IMR-90 (cell line): Measurements from ENCODE around the gene NDST1. TPM values are rescaled to one million over a fixed set of nuclear protein-coding genes. Genes with fewer than 3 reads are reported as not detected.

Experiments
- ATAC-seq: fragments of 200-7000 bp; cut with Tn5 transposase; 2 replicates; pipeline ENCODE4 v1.9.1; 2020; ENCODE audit warnings: low read depth, mild to moderate bottlenecking, moderate library complexity
- BruUV-seq: library from RNA; stranded (reverse); fragments of 400-500 nt; replicated peaks from 2 replicates; lab custom pipeline; 2021; lab: Mats Ljungman, UMichigan
- CTCF ChIA-PET: fragments of 300-600 bp; formaldehyde crosslinking; extraction: SDS; loops from one replicate; lab custom pipeline; 2021; ENCODE audit warnings: antibody characterized with exemption; lab: Yijun Ruan, JAX
- POLR2A ChIA-PET: fragments of 300-600 bp; sonication (Branson Sonifier 250); formaldehyde crosslinking; loops from one replicate; lab custom pipeline; 2022; ENCODE audit warnings: antibody characterized with exemption; ENCODE audit not compliant: unreplicated experiment; lab: Charles Lee
- DNase-seq: peaks from one replicate; pipeline ENCODE4 v3.0.0; 2013
- H2AFZ ChIP-seq: replicated peaks from 2 replicates; pipeline ENCODE3; 2013; ENCODE audit warnings: low read length, mild to moderate bottlenecking; ENCODE audit not compliant: poor library complexity
- H2AK5ac ChIP-seq: 2 replicates; pipeline ENCODE4 v1.6.1; 2013; ENCODE audit warnings: low read depth, low read length, inconsistent platforms
- H2AK9ac ChIP-seq: replicated peaks from 2 replicates; pipeline ENCODE3; 2013; ENCODE audit warnings: mild to moderate bottlenecking, low read depth, low read length, moderate library complexity; ENCODE audit not compliant: poor library complexity
- H2BK120ac ChIP-seq: 2 replicates; pipeline ENCODE4 v1.6.1; 2013; ENCODE audit warnings: low read depth, low read length, inconsistent platforms
- H2BK15ac ChIP-seq: 3 replicates; pipeline ENCODE4 v1.6.1; 2013; ENCODE audit warnings: low read depth, low read length, inconsistent platforms
- H2BK20ac ChIP-seq: 2 replicates; pipeline ENCODE4 v1.6.1; 2013; ENCODE audit warnings: low read depth, mild to moderate bottlenecking, inconsistent platforms, low read length, moderate library complexity
- H2BK5ac ChIP-seq: 2 replicates; pipeline ENCODE4 v1.6.1; 2013; ENCODE audit warnings: mild to moderate bottlenecking, low read depth, low read length, inconsistent platforms; ENCODE audit not compliant: poor library complexity, severe bottlenecking
- H3K14ac ChIP-seq: replicated peaks from 2 replicates; pipeline ENCODE4 v1.6.1; 2013; ENCODE audit warnings: low read depth, low read length, inconsistent platforms
- H3K18ac ChIP-seq: 2 replicates; pipeline ENCODE4 v1.6.1; 2013; ENCODE audit warnings: low read depth, low read length, control low read depth
- H3K23ac ChIP-seq: 2 replicates; pipeline ENCODE4 v1.6.1; 2013; ENCODE audit warnings: low read depth, low read length, inconsistent platforms
- H3K27ac ChIP-seq: 2 replicates; pipeline ENCODE4 v1.5.1; 2013; ENCODE audit warnings: mild to moderate bottlenecking, control low read depth, low read length; ENCODE audit not compliant: insufficient read depth
- H3K27me3 ChIP-seq: 2 replicates; pipeline ENCODE4 v1.6.1; 2013; ENCODE audit warnings: low read length; ENCODE audit not compliant: control insufficient read depth, insufficient read depth
- H3K36me3 ChIP-seq: 2 replicates; pipeline ENCODE4 v1.6.1; 2013; ENCODE audit warnings: low read length, mixed read lengths; ENCODE audit not compliant: control insufficient read depth, insufficient read depth
- H3K4ac ChIP-seq: 2 replicates; pipeline ENCODE4 v1.6.1; 2013; ENCODE audit warnings: low read depth, low read length, inconsistent platforms
- H3K4me1 ChIP-seq: 2 replicates; pipeline ENCODE4 v1.6.1; 2013; ENCODE audit warnings: low read length, mixed read lengths; ENCODE audit not compliant: control insufficient read depth, insufficient read depth
- H3K4me2 ChIP-seq: 2 replicates; pipeline ENCODE4 v1.6.1; 2013; ENCODE audit warnings: low read depth, mild to moderate bottlenecking, control low read depth, low read length, moderate library complexity
- H3K4me3 ChIP-seq: 2 replicates; pipeline ENCODE4 v1.5.1; 2013; ENCODE audit warnings: low read depth, mild to moderate bottlenecking, control low read depth, low read length, moderate library complexity; ENCODE audit not compliant: insufficient read depth
- H3K56ac ChIP-seq: 2 replicates; pipeline ENCODE4 v1.6.1; 2013; ENCODE audit warnings: low read length, inconsistent platforms; ENCODE audit not compliant: insufficient read depth; ENCODE audit errors: extremely low read depth
- H3K79me1 ChIP-seq, 2 experiments: 2 replicates each; pipeline ENCODE4 v1.6.1; 2013; ENCODE audit warnings: low read length in 2 of 2, inconsistent platforms in 1 of 2, low read depth in 1 of 2
- H3K9ac ChIP-seq: 2 replicates; pipeline ENCODE4 v1.6.1; 2013; ENCODE audit warnings: low read depth, low read length, control low read depth
- H3K9me1 ChIP-seq: 2 replicates; pipeline ENCODE4 v1.6.1; 2013; ENCODE audit warnings: low read length, inconsistent platforms; ENCODE audit not compliant: insufficient read depth
- H3K9me3 ChIP-seq: 2 replicates; pipeline ENCODE4 v1.6.1; 2013; ENCODE audit warnings: low read length; ENCODE audit not compliant: control insufficient read depth, insufficient read depth
- H4K20me1 ChIP-seq: 2 replicates; pipeline ENCODE4 v1.6.1; 2013; ENCODE audit warnings: low read length, inconsistent platforms; ENCODE audit not compliant: insufficient read depth
- H4K5ac ChIP-seq: 2 replicates; pipeline ENCODE4 v1.6.1; 2013; ENCODE audit warnings: mild to moderate bottlenecking, low read depth, low read length, control low read depth
- H4K8ac ChIP-seq, 2 experiments: 2 replicates each; pipeline ENCODE4 v1.6.1; 2013; ENCODE audit warnings: low read depth in 2 of 2, low read length in 2 of 2, control low read depth in 1 of 2, inconsistent platforms in 1 of 2
- H4K91ac ChIP-seq: 2 replicates; pipeline ENCODE4 v1.6.1; 2013; ENCODE audit warnings: low read depth, low read length, inconsistent platforms; ENCODE audit not compliant: insufficient read depth
- CHD1 ChIP-seq: IDR thresholded peaks from 2 replicates; pipeline ENCODE4 v1.6.1; 2012; ENCODE audit warnings: low read depth, low read length, improper control_type of control experiment
- CTCF ChIP-seq: conservative IDR thresholded peaks from 2 replicates; pipeline ENCODE4 v1.5.1; 2012; ENCODE audit warnings: mild to moderate bottlenecking, low read depth, low read length, improper control_type of control experiment
- ELK1 ChIP-seq: fragments of 150-350 bp; IDR thresholded peaks from 2 replicates; pipeline ENCODE4 v1.6.1; 2016; ENCODE audit warnings: low read depth, mild to moderate bottlenecking, low read length, moderate library complexity, borderline replicate concordance
- POLR2A ChIP-seq: IDR thresholded peaks from 2 replicates; pipeline ENCODE4 v1.6.1; 2012; ENCODE audit warnings: mild to moderate bottlenecking, low read depth, low read length
- RAD21 ChIP-seq: IDR thresholded peaks from 2 replicates; pipeline ENCODE4 v1.6.1; 2012; ENCODE audit warnings: low read length, improper control_type of control experiment
- WGBS, 2 experiments: methylation state at CpG; one replicate each; pipeline versions ENCODE4 v1.1.5 to v1.1.7; 2013; ENCODE audit warnings: missing lambda C conversion rate in 2 of 2; ENCODE audit not compliant: insufficient read length in 1 of 2; ENCODE audit errors: extremely low coverage in 2 of 2; 5-methylcytosine and 5-hydroxymethylcytosine counted together
- dilution Hi-C: fragments of 300-500 bp; cut with HindIII; formaldehyde crosslinking; loops from one replicate; pipeline ENCODE4 v1.14.3; 2018; ENCODE audit warnings: low sequenced_read_pairs; ENCODE audit not compliant: unreplicated experiment
- in situ Hi-C: fragments of 300-500 bp; cut with MboI; formaldehyde crosslinking; loops from 3 replicates; pipeline ENCODE4 v1.14.3; 2019; ENCODE audit warnings: low sequenced_read_pairs, inconsistent platforms, mixed read lengths
- intact Hi-C: fragments of 100-400 bp; cut with micrococcal nuclease; formaldehyde crosslinking; loops from 2 replicates; pipeline ENCODE4 v1.10.0; 2022
- polyA plus RNA-seq, 3 experiments: library from polyadenylated mRNA; depleted of rRNA; stranded (reverse); fragments of >200 nt; gene quantifications; 2 replicates each; pipeline ENCODE4 v1.2.3, GENCODE V29; 2012; ENCODE audit warnings: low replicate concordance in 1 of 3
- total RNA-seq: library from RNA; depleted of rRNA; stranded (reverse); fragments of >200 nt; gene quantifications from 2 replicates; pipeline ENCODE4 v1.2.3, GENCODE V29; 2012

Gene NDST1
- total and polyA plus RNA-seq, 2 of the 4 experiments (the other 2 are of a cell fraction), result 30.5 to 80.4 TPM

- H2AK9ac ChIP-seq, result no peak overlapping the region
- H3K18ac ChIP-seq, result no peak overlapping the region
- peaks cover 47% of the 10 kb centered on the region for H4K20me1 ChIP-seq
- H3K4ac ChIP-seq, result no peak overlapping the region
- peaks cover 50 to 89% of the 10 kb centered on the region in 2 experiments for H3K79me1 ChIP-seq
- intact Hi-C loops (no loop called here), dilution Hi-C loops (no loop called here), in situ Hi-C loops (no loop called here)
- H3K9me1 ChIP-seq, result peaks cover 23% of the 10 kb centered on the region
- ATAC-seq (no peak), DNase-seq (no peak)
- no peak overlapping the region for H4K8ac ChIP-seq
- peaks cover 9% of the 10 kb centered on the region for H3K4me1 ChIP-seq
- H4K5ac ChIP-seq, result no peak overlapping the region
- H3K36me3 ChIP-seq, result peaks cover 59% of the 10 kb centered on the region
- no peaks in the 10 kb centered on the region for H3K27me3 ChIP-seq
- H3K56ac ChIP-seq, result no peak overlapping the region
- no peak overlapping the region for H2BK15ac ChIP-seq
- no peak overlapping the region for H2BK120ac ChIP-seq
- H3K4me3 ChIP-seq, result no peak overlapping the region
- TF ChIP-seq CTCF (no peak), POLR2A (no peak), CHD1 (no peak), ELK1 (no peak), RAD21 (no peak)
- no peak overlapping the region for H3K4me2 ChIP-seq
- ChIA-PET CTCF (no interaction called here), POLR2A (no interaction called here)
- H3K9ac ChIP-seq, result no peak overlapping the region
- no peak overlapping the region for H2BK5ac ChIP-seq
- H3K27ac ChIP-seq, result no peak overlapping the region
- H2AFZ ChIP-seq, result no peak overlapping the region
- H2BK20ac ChIP-seq, result no peak overlapping the region
- no peak overlapping the region for H3K23ac ChIP-seq
- no peaks in the 10 kb centered on the region for H3K9me3 ChIP-seq
- BruUV-seq, result no TSS peak
- 97% methylated on average over 4 of the region's 9 CpGs; no CpG with 5 or more reads in 1 of the 2 experiments for WGBS, 2 experiments
- no peak overlapping the region for H3K14ac ChIP-seq
- no peak overlapping the region for H2AK5ac ChIP-seq
- no peak overlapping the region for H4K91ac ChIP-seq
Observed at GRCh38 chr5:150531686-150532085, 23.8 kb downstream of the NDST1 start.
